Heart right ventricle (tissue), 16 donors: Measurements from ENCODE around the gene NAMPT. TPM values are rescaled to one million over a fixed set of nuclear protein-coding genes. Genes with fewer than 3 reads are reported as not detected.
"Not testable (repeated sequence)": the region's sequence is repeated elsewhere in the genome, so short reads cannot be mapped to it uniquely, and the experiment has no call there.

ENCODE experiments used
- ATAC-seq, 8 donors: fragments of 200-7000 bp; cut with Tn5 transposase; one replicate each; pipeline ENCODE4 v1.9.1; 2020; ENCODE audit warnings: mild to moderate bottlenecking in 8 of 8, moderate library complexity in 8 of 8, moderate number of reproducible peaks in 1 of 8
- DNase-seq, 2 donors: peaks; one replicate each; pipeline ENCODE4 v3.0.0-alpha.2; 2020
- H3K27ac ChIP-seq, 10 donors: fragments of 200-600 bp; sonication (generic) in 2 of 10; one replicate each; pipeline versions ENCODE4 v1.5.0 to v1.8.0; 2020 to 2022; ENCODE audit warnings: mild to moderate bottlenecking in 3 of 10
- H3K27me3 ChIP-seq, 7 donors: fragments of 200-600 bp; one replicate each; pipeline ENCODE4 v1.8.0; 2021 to 2022; ENCODE audit warnings: mild to moderate bottlenecking in 2 of 7
- H3K36me3 ChIP-seq, 9 donors: fragments of 200-600 bp; sonication (generic) in 1 of 9; one replicate each; pipeline versions ENCODE4 v1.5.0 to v1.8.0; 2020 to 2022; ENCODE audit warnings: mild to moderate bottlenecking in 2 of 9
- H3K4me1 ChIP-seq, 9 donors: fragments of 200-600 bp; sonication (generic) in 1 of 9; one replicate each; pipeline versions ENCODE4 v1.5.0 to v1.8.0; 2020 to 2022; ENCODE audit warnings: mild to moderate bottlenecking in 4 of 9
- H3K4me3 ChIP-seq, 10 donors: fragments of 200-600 bp; sonication (generic) in 2 of 10; one replicate each; pipeline versions ENCODE4 v1.5.0 to v1.8.0; 2020 to 2022; ENCODE audit warnings: mild to moderate bottlenecking in 7 of 10, moderate library complexity in 2 of 10
- H3K9me3 ChIP-seq, 11 donors: fragments of 200-600 bp in 10 of 11; sonication (generic) in 2 of 11; one replicate each; pipeline versions ENCODE4 v1.5.0 to v1.8.0; 2013 to 2022; ENCODE audit warnings: mild to moderate bottlenecking in 2 of 11, control low read depth in 1 of 11, moderate library complexity in 1 of 11
- CTCF ChIP-seq, 9 donors: fragments of 200-600 bp; sonication (generic) in 2 of 9; IDR thresholded peaks; one replicate each; pipeline versions ENCODE4 v1.5.0 to v1.8.0; 2021 to 2022; ENCODE audit warnings: antibody characterized with exemption in 9 of 9, mild to moderate bottlenecking in 5 of 9, moderate library complexity in 1 of 9
- WGBS, 2 donors: extraction: QIAGEN DNeasy Blood & Tissue Kit; methylation state at CpG; one replicate each; pipeline ENCODE4 v1.1.7; 2013; ENCODE audit warnings: inconsistent platforms in 1 of 2; 5-methylcytosine and 5-hydroxymethylcytosine counted together
- intact Hi-C, 10 donors: fragments of 100-400 bp; cut with DNase I; formaldehyde crosslinking; loops; one replicate each; pipeline versions ENCODE4 v1.11.1 to v1.14.2; 2022
- polyA plus RNA-seq, 2 donors: library from polyadenylated mRNA; stranded (reverse); fragments of 200-250 nt; gene quantifications; one replicate each; pipeline ENCODE4 v1.2.3, GENCODE V29; 2013
- total RNA-seq, 10 donors: library from RNA; stranded (reverse); fragmentation: NEBNext Ultra II Directional in 3 of 10; extraction: Animal tissue kit (Norgen Biotek cat#: 25700) in 3 of 10; gene quantifications; one replicate each; pipeline versions ENCODE4 v1.2.1 to v1.2.4, GENCODE V29; 2021 to 2023
- donor health status: Arrhythmogenic right ventricular cardiomyopathy.
- donor health status: ischemic (EF 13 %, LVEDD 7.1; RV severe dilation, severe dysfunction).
- donor health status: healthy with polysubstance abuse.
- donor health status: DM: no; HTN: yes; CAD: no.
- donor health status: DM: no; HTN: no; CAD: no.
- donor health status: ischemic (EF 25% LVEDD 6.9; RV normal size, moderate dysfunction).
- donor health status: ischemic (EF 25% LVEDD 5.7; RV mildly dilated, moderate dysfunction).
- donor health status: healthy.
- donor health status: DM: yes; HTN: yes; CAD: no.
- donor health status: Ischemic cardiomyopathy.
- donor health status: ischemic (EF 35%, LVEDD 5.7; RV mildly dilated, moderate dysfunction).
- donor health status: nonischemic (EF 11% LVEDD 7.7; RV severe dilation, severe dysfunction).
- donor health status: DM: yes; HTN: yes; CAD: no.
- donor health status: PGD.
- donor health status: ischemic (EF 29% LVEDD 5.4; RV normal size, mild dysfunction).
- donor health status: nonischemic (EF 23%, LVEDD 6.1; RV moderate dilation, normal function).

The NAMPT gene
- total and polyA plus RNA-seq, 12 donors = 32.2 to 404 (median 98.6) TPM

- H3K27ac ChIP-seq = no peak overlapping the region
- H3K4me1 ChIP-seq = peaks cover 0 to 15% (median 0%) of the 10 kb centered on the region in 9 donors
- H3K27me3 ChIP-seq = no peaks in the 10 kb centered on the region
- H3K9me3 ChIP-seq = no peaks in the 10 kb centered on the region
- no peak overlapping the region for H3K4me3 ChIP-seq
- ATAC-seq (no peak), DNase-seq (no peak)
- no peak for TF ChIP-seq CTCF (IDR thresholded peaks at IDR 0.05)
- intact Hi-C loops = loop anchor here in 1 of 10 donors (10.0 kb wide), 1 partner anchor 145 kb away; no protein-coding TSS in a partner anchor
- no peaks in the 10 kb centered on the region for H3K36me3 ChIP-seq
Observed at GRCh38 chr7:106309362-106309761, 24.6 kb upstream of the NAMPT start.

- ATAC-seq = no peak
- Histone ChIP-seq H3K27ac (no peak overlapping the region), H3K36me3 (no peaks in the 10 kb centered on the region), H3K9me3 (peaks cover 0 to 27% (median 0%) of the 10 kb centered on the region in 11 donors), H3K4me1 (no peaks in the 10 kb centered on the region), H3K27me3 (no peaks in the 10 kb centered on the region), H3K4me3 (no peak overlapping the region)
- WGBS, 2 donors = 86 to 91% methylated on average over 3 of the region's 3 CpGs
- DNase-seq = no peak
- intact Hi-C loops = loop anchor here in 1 of 10 donors (10.0 kb wide), 1 partner anchor 149 kb away; no protein-coding TSS in a partner anchor
- TF ChIP-seq CTCF (IDR thresholded peaks at IDR 0.05) = no peak
Observed at GRCh38 chr7:106306256-106306655, 21.5 kb upstream of the NAMPT start.

- DNase-seq (no peak), ATAC-seq (no peak)
- H3K4me3 ChIP-seq = no peak overlapping the region
- no peaks in the 10 kb centered on the region for H3K4me1 ChIP-seq
- intact Hi-C loops = loop anchor here in 1 of 10 donors (10.0 kb wide), 1 partner anchor 149 kb away; no protein-coding TSS in a partner anchor
- H3K27me3 ChIP-seq = no peaks in the 10 kb centered on the region
- no peak overlapping the region for H3K27ac ChIP-seq
- peaks cover 0 to 29% (median 0%) of the 10 kb centered on the region in 11 donors for H3K9me3 ChIP-seq
- H3K36me3 ChIP-seq = no peaks in the 10 kb centered on the region
- no peak for TF ChIP-seq CTCF (IDR thresholded peaks at IDR 0.05)
- WGBS, 2 donors = 77 to 78% methylated on average over 3 of the region's 3 CpGs
Observed at GRCh38 chr7:106305732-106306131, 20.9 kb upstream of the NAMPT start.

- ATAC-seq (no peak), DNase-seq (no peak)
- Histone ChIP-seq H3K27ac (no peak overlapping the region), H3K4me1 (no peaks in the 10 kb centered on the region), H3K27me3 (no peaks in the 10 kb centered on the region), H3K4me3 (no peak overlapping the region), H3K9me3 (peaks cover 0 to 29% (median 0%) of the 10 kb centered on the region in 11 donors), H3K36me3 (no peaks in the 10 kb centered on the region)
- TF ChIP-seq CTCF (IDR thresholded peaks at IDR 0.05) = no peak
- 79 to 80% methylated on average over 2 of the region's 2 CpGs for WGBS, 2 donors
- intact Hi-C loops = loop anchor here in 1 of 10 donors (10.0 kb wide), 1 partner anchor 150 kb away; no protein-coding TSS in a partner anchor
Observed at GRCh38 chr7:106304568-106304967, 19.8 kb upstream of the NAMPT start.

- H3K27ac ChIP-seq, intact Hi-C loops, H3K27me3 ChIP-seq, ATAC-seq, DNase-seq, H3K4me3 ChIP-seq, H3K36me3 ChIP-seq, H3K4me1 ChIP-seq: not testable (repeated sequence)
- peaks cover 0 to 26% (median 0%) of the 10 kb centered on the region in 11 donors for H3K9me3 ChIP-seq
- WGBS, 2 donors = 77 to 100% methylated on average over 1 of the region's 4 CpGs
Observed at GRCh38 chr7:106298631-106299030, 13.8 kb upstream of the NAMPT start.

DNA sequence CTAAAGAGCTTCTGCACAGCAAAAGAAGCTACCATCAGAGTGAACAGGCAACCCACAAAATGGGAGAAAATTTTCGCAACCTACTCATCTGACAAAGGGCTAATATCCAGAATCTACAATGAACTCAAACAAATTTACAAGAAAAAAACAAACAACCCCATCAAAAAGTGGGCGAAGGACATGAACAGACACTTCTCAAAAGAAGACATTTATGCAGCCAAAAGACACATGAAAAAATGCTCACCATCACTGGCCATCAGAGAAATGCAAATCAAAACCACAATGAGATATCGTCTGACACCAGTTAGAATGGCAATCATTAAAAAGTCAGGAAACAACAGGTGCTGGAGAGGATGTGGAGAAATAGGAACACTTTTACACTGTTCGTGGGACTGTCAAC is 13.4 kb upstream of the NAMPT start:
- peaks cover 0 to 24% (median 0%) of the 10 kb centered on the region in 11 donors for H3K9me3 ChIP-seq
- intact Hi-C loops, H3K4me1 ChIP-seq, ATAC-seq, H3K36me3 ChIP-seq, H3K27ac ChIP-seq, DNase-seq, H3K27me3 ChIP-seq, H3K4me3 ChIP-seq: not testable (repeated sequence)
- 80 to 100% methylated on average over 1 to 2 of the region's 4 CpGs for WGBS, 2 donors
